H9 (cell line): ENCODE measurements around the gene PEDS1. TPM values are rescaled to one million over a fixed set of nuclear protein-coding genes. Genes with fewer than 3 reads are reported as not detected.
A peak's percentile ranks its signal among the peaks of the same experiment; 100 is the strongest.

Experiments used
- DNase-seq: peaks from one replicate; pipeline ENCODE4 v3.0.0-alpha.2; 2017
- H2AFZ ChIP-seq: one replicate; pipeline ENCODE4 v1.6.1; 2013; ENCODE audit warnings: mild to moderate bottlenecking, low read length, control low read depth, moderate library complexity
- H2AK5ac ChIP-seq: 2 replicates; pipeline ENCODE4 v1.6.1; 2013; ENCODE audit warnings: low read length, control low read depth, mixed read lengths; ENCODE audit not compliant: insufficient read length
- H2BK120ac ChIP-seq: one replicate; pipeline ENCODE4 v1.6.1; 2013; ENCODE audit warnings: low read depth, mild to moderate bottlenecking, low read length, control low read depth, inconsistent platforms; ENCODE audit not compliant: poor library complexity, severe bottlenecking
- H2BK12ac ChIP-seq: 2 replicates; pipeline ENCODE4 v1.6.1; 2013; ENCODE audit warnings: low read length, control low read depth, mixed read lengths, low read depth; ENCODE audit not compliant: insufficient read length
- H2BK15ac ChIP-seq: 2 replicates; pipeline ENCODE4 v1.6.1; 2013; ENCODE audit warnings: low read depth, low read length, control low read depth
- H2BK20ac ChIP-seq: one replicate; pipeline ENCODE4 v1.6.1; 2013; ENCODE audit warnings: low read depth, mild to moderate bottlenecking, low read length, control low read depth, inconsistent platforms; ENCODE audit not compliant: poor library complexity, severe bottlenecking
- H2BK5ac ChIP-seq: 2 replicates; pipeline ENCODE4 v1.6.1; 2013; ENCODE audit warnings: low read length, control low read depth, mixed read lengths; ENCODE audit not compliant: insufficient read length
- H3K14ac ChIP-seq: 2 replicates; pipeline ENCODE4 v1.6.1; 2013; ENCODE audit warnings: low read length, control low read depth; ENCODE audit not compliant: insufficient read depth
- H3K18ac ChIP-seq: 2 replicates; pipeline ENCODE4 v1.6.1; 2013; ENCODE audit warnings: low read depth, mild to moderate bottlenecking, mixed read lengths, low read length, control low read depth; ENCODE audit not compliant: insufficient read length
- H3K23ac ChIP-seq: 2 replicates; pipeline ENCODE4 v1.6.1; 2013; ENCODE audit warnings: low read length, control low read depth, mixed read lengths, low read depth; ENCODE audit not compliant: insufficient read length
- H3K23me2 ChIP-seq: 2 replicates; pipeline ENCODE4 v1.6.1; 2013; ENCODE audit warnings: low read depth, mild to moderate bottlenecking, mixed read lengths, low read length, control low read depth; ENCODE audit not compliant: insufficient read length, poor library complexity, severe bottlenecking
- H3K27ac ChIP-seq: 2 replicates; pipeline ENCODE4 v1.5.1; 2013; ENCODE audit warnings: low read length, control low read depth, mixed read lengths, low read depth; ENCODE audit not compliant: insufficient read length
- H3K27me3 ChIP-seq: 2 replicates; pipeline ENCODE4 v1.6.1; 2013; ENCODE audit warnings: low read length, control low read depth, inconsistent platforms; ENCODE audit not compliant: insufficient read depth
- H3K4ac ChIP-seq: 2 replicates; pipeline ENCODE4 v1.6.1; 2013; ENCODE audit warnings: low read depth, mild to moderate bottlenecking, control low read depth, inconsistent platforms, low read length, moderate library complexity
- H3K4me1 ChIP-seq: 2 replicates; pipeline ENCODE4 v1.6.1; 2013; ENCODE audit warnings: low read length, control low read depth, inconsistent platforms; ENCODE audit not compliant: insufficient read depth
- H3K4me2 ChIP-seq: 2 replicates; pipeline ENCODE4 v1.6.1; 2013; ENCODE audit warnings: low read length, control low read depth, mixed read lengths; ENCODE audit not compliant: insufficient read length, insufficient read depth
- H3K56ac ChIP-seq: 2 replicates; pipeline ENCODE4 v1.6.1; 2013; ENCODE audit warnings: low read depth, mild to moderate bottlenecking, mixed read lengths, low read length, control low read depth; ENCODE audit not compliant: insufficient read length
- H3K79me1 ChIP-seq: 2 replicates; pipeline ENCODE4 v1.6.1; 2013; ENCODE audit warnings: low read depth, mild to moderate bottlenecking, moderate library complexity, low read length, control low read depth, inconsistent platforms; ENCODE audit not compliant: insufficient read depth, poor library complexity, severe bottlenecking
- H3K79me2 ChIP-seq: 2 replicates; pipeline ENCODE4 v1.6.1; 2013; ENCODE audit warnings: low read length, control low read depth, inconsistent platforms; ENCODE audit not compliant: insufficient read depth
- H3K9ac ChIP-seq: 2 replicates; pipeline ENCODE4 v1.6.1; 2013; ENCODE audit warnings: low read length, control low read depth, mixed read lengths; ENCODE audit not compliant: insufficient read length; ENCODE audit errors: extremely low read depth
- H3K9me3 ChIP-seq: one replicate; pipeline ENCODE4 v1.6.1; 2013; ENCODE audit warnings: low read depth, low read length, inconsistent platforms; ENCODE audit not compliant: control insufficient read depth
- H3T11ph ChIP-seq: one replicate; pipeline ENCODE4 v1.6.1; 2013; ENCODE audit warnings: mild to moderate bottlenecking, low read length, control low read depth, inconsistent platforms
- H4K20me1 ChIP-seq: one replicate; pipeline ENCODE4 v1.6.1; 2013; ENCODE audit not compliant: control insufficient read depth, insufficient read length, insufficient read depth
- H4K5ac ChIP-seq: 2 replicates; pipeline ENCODE4 v1.6.1; 2013; ENCODE audit warnings: low read depth, mild to moderate bottlenecking, mixed read lengths, low read length, control low read depth; ENCODE audit not compliant: insufficient read length
- H4K8ac ChIP-seq: replicated peaks from 2 replicates; pipeline ENCODE4 v1.6.1; 2013; ENCODE audit warnings: low read length, control low read depth, mixed read lengths, low read depth; ENCODE audit not compliant: insufficient read length
- H4K91ac ChIP-seq: 2 replicates; pipeline ENCODE4 v1.6.1; 2013; ENCODE audit warnings: low read depth, mild to moderate bottlenecking, moderate library complexity, mixed read lengths, low read length, control low read depth; ENCODE audit not compliant: insufficient read length
- H3K27ac Mint-ChIP-seq, 3 experiments: 2 replicates in 2 of 3; 3 replicates in 1 of 3; pipeline ENCODE4 v1.8.0; 2020 to 2021; ENCODE audit warnings: mixed read lengths in 3 of 3, mild to moderate bottlenecking in 1 of 3, moderate library complexity in 1 of 3
- H3K27me3 Mint-ChIP-seq: 2 replicates; pipeline ENCODE4 v1.8.0; 2021; ENCODE audit warnings: low read depth, mild to moderate bottlenecking, moderate library complexity, mixed read lengths
- H3K36me3 Mint-ChIP-seq, 3 experiments: 2 replicates in 2 of 3; 3 replicates in 1 of 3; pipeline ENCODE4 v1.8.0; 2020 to 2021; ENCODE audit warnings: low read depth in 3 of 3, mixed read lengths in 3 of 3; ENCODE audit not compliant: insufficient read depth in 1 of 3
- H3K4me1 Mint-ChIP-seq, 2 experiments: 2 replicates each; pipeline ENCODE4 v1.8.0; 2020; ENCODE audit warnings: mixed read lengths in 2 of 2
- H3K4me3 Mint-ChIP-seq, 2 experiments: 2 replicates in 1 of 2; 3 replicates in 1 of 2; pipeline ENCODE4 v1.8.0; 2020 to 2021; ENCODE audit warnings: mild to moderate bottlenecking in 2 of 2, mixed read lengths in 2 of 2, moderate library complexity in 1 of 2
- H3K9me3 Mint-ChIP-seq, 2 experiments: 2 replicates in 1 of 2; 3 replicates in 1 of 2; pipeline ENCODE4 v1.8.0; 2020; ENCODE audit warnings: mild to moderate bottlenecking in 2 of 2, mixed read lengths in 2 of 2, moderate library complexity in 1 of 2
- WGBS: extraction: QIAGEN DNeasy Blood & Tissue Kit; methylation state at CpG from one replicate; pipeline ENCODE4 v1.1.7; 2013; ENCODE audit warnings: missing lambda C conversion rate, low lambda C conversion rate, mixed read lengths; ENCODE audit not compliant: insufficient read length; ENCODE audit errors: extremely low coverage; 5-methylcytosine and 5-hydroxymethylcytosine counted together
- total RNA-seq: library from RNA; stranded (reverse); gene quantifications from 2 replicates; pipeline ENCODE4 v1.2.1, GENCODE V29; 2021
- TF ChIP-seq, protein P1 (sequence below): fragments of 200-600 bp; sonication (generic); conservative IDR thresholded peaks from 3 replicates; pipeline ENCODE4 v1.8.0; 2021; ENCODE audit warnings: antibody characterized with exemption, mild to moderate bottlenecking

PEDS1 gene
- total RNA-seq, 1 experiment from 2014 or later: 29.3 TPM

DNA sequence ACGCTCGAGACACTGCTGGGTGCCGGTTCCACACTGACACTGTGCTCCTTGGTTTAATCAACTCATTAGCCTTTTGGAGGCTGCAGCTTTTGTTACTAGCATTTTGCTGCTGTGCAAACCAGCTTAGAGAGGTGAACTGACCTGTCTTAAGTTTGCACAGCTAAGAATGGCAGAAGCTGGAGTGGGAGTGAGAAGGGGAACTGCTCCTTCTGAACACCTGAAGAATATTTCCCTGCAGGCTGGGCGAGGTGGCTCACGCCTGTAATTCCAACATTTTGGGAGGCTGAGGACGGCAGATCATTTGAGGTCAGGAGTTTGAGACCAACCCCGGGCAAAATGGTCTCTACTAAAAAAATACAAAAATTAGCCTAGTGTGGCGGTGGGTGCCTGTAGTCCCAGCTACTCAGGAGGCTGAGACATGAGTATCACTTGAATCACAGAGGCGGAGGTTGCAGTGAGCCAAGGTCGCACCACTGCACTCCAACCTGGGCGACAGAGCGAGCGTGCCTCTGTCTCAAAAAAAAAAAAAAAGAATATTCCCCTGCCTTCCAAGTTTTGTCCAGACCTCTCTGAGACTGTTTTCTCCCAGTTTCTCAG, 42.1 kb upstream of the PEDS1 start:
- peaks cover 5 to 10% (median 10%) of the 10 kb centered on the region in 3 experiments for H3K36me3 Mint-ChIP-seq
- H3K9me3 ChIP-seq: no peaks in the 10 kb centered on the region
- no peak overlapping the region for H3T11ph ChIP-seq
- H2BK20ac ChIP-seq: no peak overlapping the region
- H3K27ac ChIP-seq: no peak overlapping the region
- H3K27me3 Mint-ChIP-seq: no peaks in the 10 kb centered on the region; the same call in 1 of the 2 replicates
- no peak overlapping the region for H2AFZ ChIP-seq
- no peak overlapping the region for H2BK5ac ChIP-seq
- no peak overlapping the region for H3K18ac ChIP-seq
- H3K79me2 ChIP-seq: peaks cover 1% of the 10 kb centered on the region; the same call in 1 of the 2 replicates
- H3K4me2 ChIP-seq: no peak overlapping the region
- TF ChIP-seq, protein P1, sequence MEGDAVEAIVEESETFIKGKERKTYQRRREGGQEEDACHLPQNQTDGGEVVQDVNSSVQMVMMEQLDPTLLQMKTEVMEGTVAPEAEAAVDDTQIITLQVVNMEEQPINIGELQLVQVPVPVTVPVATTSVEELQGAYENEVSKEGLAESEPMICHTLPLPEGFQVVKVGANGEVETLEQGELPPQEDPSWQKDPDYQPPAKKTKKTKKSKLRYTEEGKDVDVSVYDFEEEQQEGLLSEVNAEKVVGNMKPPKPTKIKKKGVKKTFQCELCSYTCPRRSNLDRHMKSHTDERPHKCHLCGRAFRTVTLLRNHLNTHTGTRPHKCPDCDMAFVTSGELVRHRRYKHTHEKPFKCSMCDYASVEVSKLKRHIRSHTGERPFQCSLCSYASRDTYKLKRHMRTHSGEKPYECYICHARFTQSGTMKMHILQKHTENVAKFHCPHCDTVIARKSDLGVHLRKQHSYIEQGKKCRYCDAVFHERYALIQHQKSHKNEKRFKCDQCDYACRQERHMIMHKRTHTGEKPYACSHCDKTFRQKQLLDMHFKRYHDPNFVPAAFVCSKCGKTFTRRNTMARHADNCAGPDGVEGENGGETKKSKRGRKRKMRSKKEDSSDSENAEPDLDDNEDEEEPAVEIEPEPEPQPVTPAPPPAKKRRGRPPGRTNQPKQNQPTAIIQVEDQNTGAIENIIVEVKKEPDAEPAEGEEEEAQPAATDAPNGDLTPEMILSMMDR: no peak
- H3K9ac ChIP-seq: no peak overlapping the region
- H3K27me3 ChIP-seq: no peaks in the 10 kb centered on the region
- H2BK12ac ChIP-seq: no peak overlapping the region
- no peak overlapping the region for H2BK120ac ChIP-seq
- no peak overlapping the region for H2BK15ac ChIP-seq
- no peaks in the 10 kb centered on the region for H3K79me1 ChIP-seq
- no peak for DNase-seq
- H3K4ac ChIP-seq: no peak overlapping the region
- no peak overlapping the region for H3K14ac ChIP-seq
- peaks cover 3% of the 10 kb centered on the region for H4K20me1 ChIP-seq
- no peak overlapping the region for H3K23ac ChIP-seq
- H4K5ac ChIP-seq: no peak overlapping the region
- H4K8ac ChIP-seq: no peak overlapping the region
- H3K56ac ChIP-seq: no peak overlapping the region
- peaks cover 41 to 53% of the 10 kb centered on the region in 2 experiments for H3K4me1 Mint-ChIP-seq
- peaks cover 5% of the 10 kb centered on the region for H3K23me2 ChIP-seq
- peaks cover 3% of the 10 kb centered on the region; the same call in 1 of the 2 replicates for H3K4me1 ChIP-seq
- H3K9me3 Mint-ChIP-seq: peaks cover 8 to 12% of the 10 kb centered on the region in 2 experiments
- no peak overlapping the region for H2AK5ac ChIP-seq
- peak overlapping the region in 1 of 2 experiments; percentile 43; a peak in 1 of 5 replicates for H3K4me3 Mint-ChIP-seq
- WGBS: no CpG with 5 or more reads among the region's 13 CpGs
- H4K91ac ChIP-seq: no peak overlapping the region
- peak overlapping the region; percentile 21 to 73 (median 45); a peak in 3 of 7 replicates for H3K27ac Mint-ChIP-seq
